Measurements from ENCODE around the gene TPI1. TPM values are rescaled to one million over a fixed set of nuclear protein-coding genes. Genes with fewer than 3 reads are reported as not detected.

Gene TPI1
- total RNA-seq (1,000 to 10,000 TPM; 1,331 to 1,374 TPM), polyA plus RNA-seq (613 TPM)

GRCh38 chr12:6867413-6868210 is at the start of gene TPI1:
Gene TPI1 (plus strand): TSS chr12:6867531. CDS start chr12:6867567, 36 bp downstream.
- CTCF ChIA-PET = interaction anchor here (1.2 to 11.0 kb wide), 9 partner anchors 14 to 246 kb away, joined by 4 to 135 read pairs (median 8); partner anchors contain the start of genes ATN1, CDCA3, LPCAT3 and USP5
- no peaks in the 10 kb centered on the region for H3K27me3 ChIP-seq (ENCODE audit: insufficient read depth, low read length, poor library complexity, severe bottlenecking)
- H3K36me3 ChIP-seq (ENCODE audit: insufficient read depth, low read length) = peaks cover 33% of the 10 kb centered on the region
- peak within 1 kb of the TSS; percentile 76 for H3K27ac ChIP-seq (ENCODE audit: low read depth, low read length)
- Mint-ChIP-seq H3K36me3 (peaks cover 2 to 75% (median 12%) of the 10 kb centered on the region in 3 donors), H3K4me3 (peak within 1 kb of the TSS; percentile 87 to 98 (median 92)), H3K27me3 (no peaks in the 10 kb centered on the region), H3K4me1 (peaks cover 43 to 55% (median 47%) of the 10 kb centered on the region in 3 donors), H3K9me3 (no peaks in the 10 kb centered on the region), H3K27ac (peak within 1 kb of the TSS; percentile 85 to 96 (median 92))
- DNase-seq = peak; percentile 62 to 85 (median 73)
- H3K4me3 ChIP-seq (ENCODE audit: low read length) = peak within 1 kb of the TSS; percentile 58
- no peaks in the 10 kb centered on the region for H3K9me3 ChIP-seq (ENCODE audit: low read length)
- peaks cover 38% of the 10 kb centered on the region for H3K4me1 ChIP-seq (ENCODE audit: insufficient read depth, low read length)
- POLR2A ChIA-PET = interaction anchor here (0.6 to 3.8 kb wide), 7 partner anchors 15 to 397 kb away, joined by 3 to 36 read pairs (median 8); partner anchors contain the start of genes C12orf57, CDCA3, RNU7-1 and USP5

GRCh38 chr12:6817662-6818157 is 49.6 kb upstream of the TPI1 start:
- Histone ChIP-seq H3K9me3 (ENCODE audit: low read length) (no peaks in the 10 kb centered on the region), H3K4me1 (ENCODE audit: insufficient read depth, low read length) (peaks cover 8% of the 10 kb centered on the region), H3K27me3 (ENCODE audit: insufficient read depth, low read length, poor library complexity, severe bottlenecking) (peaks cover 7% of the 10 kb centered on the region), H3K4me3 (ENCODE audit: low read length) (no peak overlapping the region), H3K27ac (ENCODE audit: low read depth, low read length) (no peak overlapping the region), H3K36me3 (ENCODE audit: insufficient read depth, low read length) (peaks cover 11% of the 10 kb centered on the region)
- Mint-ChIP-seq H3K9me3 (no peaks in the 10 kb centered on the region), H3K36me3 (no peaks in the 10 kb centered on the region), H3K4me3 (no peak overlapping the region), H3K27me3 (peaks cover 5 to 27% of the 10 kb centered on the region in 2 donors), H3K4me1 (peaks cover 0 to 11% (median 10%) of the 10 kb centered on the region in 3 donors), H3K27ac (peak overlapping the region in 2 of 8 donors; percentile 5 to 12)
- ChIA-PET CTCF (interaction anchor here (1.0 kb wide), 1 partner anchor 9 kb away, joined by 6 read pairs; no protein-coding TSS in a partner anchor), POLR2A (no interaction called here)
- DNase-seq = no peak

GRCh38 chr12:6818222-6818621 is 49.1 kb upstream of the TPI1 start:
- Mint-ChIP-seq H3K36me3 (no peaks in the 10 kb centered on the region), H3K9me3 (no peaks in the 10 kb centered on the region), H3K4me1 (peaks cover 0 to 11% (median 10%) of the 10 kb centered on the region in 3 donors), H3K4me3 (no peak overlapping the region), H3K27ac (no peak overlapping the region), H3K27me3 (peaks cover 8 to 32% of the 10 kb centered on the region in 2 donors)
- Histone ChIP-seq H3K4me3 (ENCODE audit: low read length) (no peak overlapping the region), H3K36me3 (ENCODE audit: insufficient read depth, low read length) (peaks cover 11% of the 10 kb centered on the region), H3K4me1 (ENCODE audit: insufficient read depth, low read length) (peaks cover 8% of the 10 kb centered on the region), H3K27me3 (ENCODE audit: insufficient read depth, low read length, poor library complexity, severe bottlenecking) (peaks cover 12% of the 10 kb centered on the region), H3K27ac (ENCODE audit: low read depth, low read length) (no peak overlapping the region), H3K9me3 (ENCODE audit: low read length) (no peaks in the 10 kb centered on the region)
- DNase-seq = no peak
- CTCF ChIA-PET = no interaction called here
- POLR2A ChIA-PET = no interaction called here

GRCh38 chr12:6818645-6819044 is 48.7 kb upstream of the TPI1 start:
- no peaks in the 10 kb centered on the region for H3K9me3 ChIP-seq (ENCODE audit: low read length)
- H3K4me3 ChIP-seq (ENCODE audit: low read length) = no peak overlapping the region
- H3K27ac ChIP-seq (ENCODE audit: low read depth, low read length) = no peak overlapping the region
- no peaks in the 10 kb centered on the region for H3K9me3 Mint-ChIP-seq
- CTCF ChIA-PET = no interaction called here
- peaks cover 10 to 35% of the 10 kb centered on the region in 2 donors for H3K27me3 Mint-ChIP-seq
- no peaks in the 10 kb centered on the region for H3K36me3 Mint-ChIP-seq
- peaks cover 12% of the 10 kb centered on the region for H3K27me3 ChIP-seq (ENCODE audit: insufficient read depth, low read length, poor library complexity, severe bottlenecking)
- peaks cover 8% of the 10 kb centered on the region for H3K4me1 ChIP-seq (ENCODE audit: insufficient read depth, low read length)
- H3K4me1 Mint-ChIP-seq = peaks cover 0 to 11% (median 10%) of the 10 kb centered on the region in 3 donors
- POLR2A ChIA-PET = no interaction called here
- H3K36me3 ChIP-seq (ENCODE audit: insufficient read depth, low read length) = peaks cover 11% of the 10 kb centered on the region
- no peak overlapping the region for H3K27ac Mint-ChIP-seq
- no peak for DNase-seq
- H3K4me3 Mint-ChIP-seq = no peak overlapping the region

GRCh38 chr12:6819106-6820030 is 48.0 kb upstream of the TPI1 start:
- Histone ChIP-seq H3K36me3 (ENCODE audit: insufficient read depth, low read length) (peaks cover 11% of the 10 kb centered on the region), H3K4me3 (ENCODE audit: low read length) (no peak overlapping the region), H3K9me3 (ENCODE audit: low read length) (no peaks in the 10 kb centered on the region), H3K4me1 (ENCODE audit: insufficient read depth, low read length) (peaks cover 8% of the 10 kb centered on the region), H3K27me3 (ENCODE audit: insufficient read depth, low read length, poor library complexity, severe bottlenecking) (peaks cover 12% of the 10 kb centered on the region), H3K27ac (ENCODE audit: low read depth, low read length) (no peak overlapping the region)
- POLR2A ChIA-PET = no interaction called here
- Mint-ChIP-seq H3K36me3 (no peaks in the 10 kb centered on the region), H3K27me3 (peaks cover 7 to 36% of the 10 kb centered on the region in 2 donors), H3K4me1 (peaks cover 0 to 11% (median 10%) of the 10 kb centered on the region in 3 donors), H3K9me3 (no peaks in the 10 kb centered on the region), H3K27ac (no peak overlapping the region), H3K4me3 (no peak overlapping the region)
- no peak for DNase-seq
- CTCF ChIA-PET = no interaction called here

- CTCF ChIA-PET = interaction anchor here (1.4 kb wide), 1 partner anchor 49 kb away, joined by 3 read pairs; no protein-coding TSS in a partner anchor
- peaks cover 14 to 43% of the 10 kb centered on the region in 2 donors for H3K27me3 Mint-ChIP-seq
- H3K27ac Mint-ChIP-seq = no peak overlapping the region
- Histone ChIP-seq H3K27me3 (ENCODE audit: insufficient read depth, low read length, poor library complexity, severe bottlenecking) (peaks cover 19% of the 10 kb centered on the region), H3K4me3 (ENCODE audit: low read length) (no peak overlapping the region), H3K4me1 (ENCODE audit: insufficient read depth, low read length) (peaks cover 8% of the 10 kb centered on the region), H3K27ac (ENCODE audit: low read depth, low read length) (no peak overlapping the region), H3K36me3 (ENCODE audit: insufficient read depth, low read length) (peaks cover 11% of the 10 kb centered on the region), H3K9me3 (ENCODE audit: low read length) (no peaks in the 10 kb centered on the region)
- no peaks in the 10 kb centered on the region for H3K36me3 Mint-ChIP-seq
- POLR2A ChIA-PET = no interaction called here
- peaks cover 0 to 11% (median 10%) of the 10 kb centered on the region in 3 donors for H3K4me1 Mint-ChIP-seq
- no peaks in the 10 kb centered on the region for H3K9me3 Mint-ChIP-seq
- no peak overlapping the region for H3K4me3 Mint-ChIP-seq
- no peak for DNase-seq
Observed at GRCh38 chr12:6820166-6820565, 47.2 kb upstream of the TPI1 start.

GRCh38 chr12:6821591-6822425 is 45.5 kb upstream of the TPI1 start, which contains the start of gene GPR162:
Gene GPR162 (plus strand): TSS chr12:6821821. CDS start chr12:6823899, 2,078 bp downstream.
- POLR2A ChIA-PET = interaction anchor here (0.6 to 0.9 kb wide), 2 partner anchors 51 to 286 kb away, joined by 3 read pairs; no protein-coding TSS in a partner anchor
- peaks cover 4 to 16% (median 13%) of the 10 kb centered on the region in 3 donors for H3K4me1 Mint-ChIP-seq

More at GRCh38 chr12:6821591-6822425, 45.5 kb upstream of the TPI1 start, which contains the start of gene GPR162:
- peaks cover 22 to 50% of the 10 kb centered on the region in 2 donors for H3K27me3 Mint-ChIP-seq
- no peaks in the 10 kb centered on the region for H3K9me3 ChIP-seq (ENCODE audit: low read length)
- H3K27ac ChIP-seq (ENCODE audit: low read depth, low read length) = no peak within 1 kb of the TSS
- H3K4me1 ChIP-seq (ENCODE audit: insufficient read depth, low read length) = peaks cover 8% of the 10 kb centered on the region
- H3K4me3 ChIP-seq (ENCODE audit: low read length) = no peak within 1 kb of the TSS
- CTCF ChIA-PET = interaction anchor here (0.8 to 5.2 kb wide), 9 partner anchors 13 to 157 kb away, joined by 3 to 39 read pairs (median 3); partner anchors contain the start of genes MLF2, PTMS and SPSB2
- H3K36me3 Mint-ChIP-seq = no peaks in the 10 kb centered on the region
- no peaks in the 10 kb centered on the region for H3K9me3 Mint-ChIP-seq
- DNase-seq = no peak
- H3K36me3 ChIP-seq (ENCODE audit: insufficient read depth, low read length) = peaks cover 11% of the 10 kb centered on the region
- peak within 1 kb of the TSS in 6 of 7 donors; percentile 21 to 68 (median 57) for H3K4me3 Mint-ChIP-seq
- peak within 1 kb of the TSS in 2 of 8 donors; percentile 45 to 78 for H3K27ac Mint-ChIP-seq
- H3K27me3 ChIP-seq (ENCODE audit: insufficient read depth, low read length, poor library complexity, severe bottlenecking) = peaks cover 23% of the 10 kb centered on the region

Data from CD8-positive, alpha-beta memory T cell (primary cell).